ENCODE measurements around the gene MYO15B. TPM values are rescaled to one million over a fixed set of nuclear protein-coding genes. Genes with fewer than 3 reads are reported as not detected.
A peak's percentile ranks its signal among the peaks of the same experiment; 100 is the strongest.

MYO15B gene
- total and polyA plus RNA-seq, 8 donors, result 67.7 to 515 (median 150) TPM

GRCh38 chr17:75667825-75668224 lies 80.2 kb downstream of the MYO15B start:
- WGBS, 5 donors, result 4 to 12% (median 5%) methylated on average over 4 of the region's 4 CpGs
- Histone ChIP-seq H3K27ac (peak overlapping the region in 4 of 5 donors; percentile 94 to 98 (median 95)), H3K36me3 (peaks cover 22 to 65% (median 60%) of the 10 kb centered on the region in 4 donors), H3K9me3 (no peaks in the 10 kb centered on the region), H3K27me3 (no peaks in the 10 kb centered on the region), H3K4me1 (peaks cover 22 to 60% (median 42%) of the 10 kb centered on the region in 4 donors), H3K4me3 (peak overlapping the region; percentile 92 to 96 (median 94))
- intact Hi-C loops (cut with DNase I; ENCODE audit: low total_unique reads), result loop anchor here (5.0 kb wide), 1 partner anchor 89 kb away; no protein-coding TSS in a partner anchor
- TF ChIP-seq POLR2AphosphoS5 (IDR thresholded peaks at IDR 0.05), result no peak
- TF ChIP-seq, protein P1, sequence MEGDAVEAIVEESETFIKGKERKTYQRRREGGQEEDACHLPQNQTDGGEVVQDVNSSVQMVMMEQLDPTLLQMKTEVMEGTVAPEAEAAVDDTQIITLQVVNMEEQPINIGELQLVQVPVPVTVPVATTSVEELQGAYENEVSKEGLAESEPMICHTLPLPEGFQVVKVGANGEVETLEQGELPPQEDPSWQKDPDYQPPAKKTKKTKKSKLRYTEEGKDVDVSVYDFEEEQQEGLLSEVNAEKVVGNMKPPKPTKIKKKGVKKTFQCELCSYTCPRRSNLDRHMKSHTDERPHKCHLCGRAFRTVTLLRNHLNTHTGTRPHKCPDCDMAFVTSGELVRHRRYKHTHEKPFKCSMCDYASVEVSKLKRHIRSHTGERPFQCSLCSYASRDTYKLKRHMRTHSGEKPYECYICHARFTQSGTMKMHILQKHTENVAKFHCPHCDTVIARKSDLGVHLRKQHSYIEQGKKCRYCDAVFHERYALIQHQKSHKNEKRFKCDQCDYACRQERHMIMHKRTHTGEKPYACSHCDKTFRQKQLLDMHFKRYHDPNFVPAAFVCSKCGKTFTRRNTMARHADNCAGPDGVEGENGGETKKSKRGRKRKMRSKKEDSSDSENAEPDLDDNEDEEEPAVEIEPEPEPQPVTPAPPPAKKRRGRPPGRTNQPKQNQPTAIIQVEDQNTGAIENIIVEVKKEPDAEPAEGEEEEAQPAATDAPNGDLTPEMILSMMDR (IDR thresholded peaks at IDR 0.05), result no peak
- no peak for TF ChIP-seq EP300 (IDR thresholded peaks at IDR 0.05)
- TF ChIP-seq POLR2A (IDR thresholded peaks at IDR 0.05), result no peak
- DNase-seq, result no peak

- no peaks in the 10 kb centered on the region for H3K27me3 ChIP-seq
- no peak overlapping the region for H3K27ac ChIP-seq
- no peak for DNase-seq
- H3K9me3 ChIP-seq, result no peaks in the 10 kb centered on the region
- peaks cover 22 to 60% (median 42%) of the 10 kb centered on the region in 4 donors for H3K4me1 ChIP-seq
- intact Hi-C loops (cut with DNase I; ENCODE audit: low total_unique reads), result loop anchor here (5.0 kb wide), 1 partner anchor 89 kb away; no protein-coding TSS in a partner anchor
- no peak for TF ChIP-seq POLR2A (IDR thresholded peaks at IDR 0.05)
- TF ChIP-seq, protein P1 (IDR thresholded peaks at IDR 0.05), result no peak
- TF ChIP-seq POLR2AphosphoS5 (IDR thresholded peaks at IDR 0.05), result no peak
- no peak for TF ChIP-seq EP300 (IDR thresholded peaks at IDR 0.05)
- peaks cover 25 to 65% (median 63%) of the 10 kb centered on the region in 4 donors for H3K36me3 ChIP-seq
- peak overlapping the region in 2 of 4 donors; percentile 93 to 94 for H3K4me3 ChIP-seq
- 56 to 76% (median 61%) methylated on average over 4 of the region's 4 CpGs for WGBS, 5 donors
Observed at GRCh38 chr17:75668489-75668888, 80.9 kb downstream of the MYO15B start.

- DNase-seq, result no peak
- peaks cover 26 to 64% (median 40%) of the 10 kb centered on the region in 4 donors for H3K4me1 ChIP-seq
- H3K9me3 ChIP-seq, result no peaks in the 10 kb centered on the region
- intact Hi-C loops (cut with DNase I; ENCODE audit: low total_unique reads), result loop anchor here (5.0 kb wide), 1 partner anchor 71 kb away; no protein-coding TSS in a partner anchor
- TF ChIP-seq POLR2A (IDR thresholded peaks at IDR 0.05) (no peak), POLR2AphosphoS5 (IDR thresholded peaks at IDR 0.05) (no peak), EP300 (IDR thresholded peaks at IDR 0.05) (no peak)
- TF ChIP-seq, protein P1 (IDR thresholded peaks at IDR 0.05), result no peak
- H3K36me3 ChIP-seq, result peaks cover 25 to 65% (median 64%) of the 10 kb centered on the region in 4 donors
- H3K27me3 ChIP-seq, result no peaks in the 10 kb centered on the region
- 71 to 79% (median 75%) methylated on average over 5 of the region's 5 CpGs for WGBS, 5 donors
- H3K4me3 ChIP-seq, result no peak overlapping the region
- no peak overlapping the region for H3K27ac ChIP-seq
Observed at GRCh38 chr17:75670868-75671267, 83.3 kb downstream of the MYO15B start.

DNA sequence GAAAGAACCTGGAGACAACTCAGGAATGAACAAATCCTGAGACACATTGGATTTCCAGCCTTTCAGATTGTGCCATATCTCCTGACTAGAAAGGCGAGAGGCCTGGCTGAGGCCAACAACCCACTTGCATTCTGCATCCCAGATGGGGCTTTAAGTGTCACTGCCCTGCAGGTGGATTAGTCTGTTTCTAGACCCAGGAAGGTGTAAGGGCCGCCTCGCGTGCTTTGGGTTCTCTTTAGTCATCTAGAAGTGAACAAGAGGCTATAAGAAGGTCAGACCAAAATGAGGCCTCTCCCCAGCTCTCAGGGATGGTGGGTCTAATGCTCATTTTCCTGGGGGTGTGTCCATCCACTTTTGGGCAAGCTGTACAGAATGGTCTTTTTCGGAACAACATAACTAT lies 84.4 kb downstream of the MYO15B start:
- Histone ChIP-seq H3K27ac (no peak overlapping the region), H3K36me3 (peaks cover 25 to 75% (median 74%) of the 10 kb centered on the region in 4 donors), H3K9me3 (no peaks in the 10 kb centered on the region), H3K4me3 (no peak overlapping the region), H3K27me3 (no peaks in the 10 kb centered on the region), H3K4me1 (peaks cover 18 to 54% (median 31%) of the 10 kb centered on the region in 4 donors)
- no peak for DNase-seq
- TF ChIP-seq POLR2A (IDR thresholded peaks at IDR 0.05) (no peak), POLR2AphosphoS5 (IDR thresholded peaks at IDR 0.05) (no peak), EP300 (IDR thresholded peaks at IDR 0.05) (no peak)
- TF ChIP-seq, protein P1 (IDR thresholded peaks at IDR 0.05), result no peak
- WGBS, 5 donors, result 85 to 95% (median 94%) methylated on average over 5 of the region's 5 CpGs
- intact Hi-C loops (cut with DNase I; ENCODE audit: low total_unique reads), result loop anchor here (5.0 kb wide), 1 partner anchor 70 kb away; no protein-coding TSS in a partner anchor

Data from stomach (tissue), 9 donors.